GM19395 (cell line): ENCODE results near the gene LRIG1.

ENCODE experiments used
- ATAC-seq: cut with Tn5 transposase; IDR thresholded peaks from one replicate; pipeline ENCODE4 v1.9.1; 2021; ENCODE audit warnings: mild to moderate bottlenecking, moderate library complexity; ENCODE audit not compliant: unreplicated experiment

LRIG1 gene

GRCh38 chr3:66392966-66393332 lies 107.9 kb downstream of the LRIG1 start:
- no peak for ATAC-seq

DNA sequence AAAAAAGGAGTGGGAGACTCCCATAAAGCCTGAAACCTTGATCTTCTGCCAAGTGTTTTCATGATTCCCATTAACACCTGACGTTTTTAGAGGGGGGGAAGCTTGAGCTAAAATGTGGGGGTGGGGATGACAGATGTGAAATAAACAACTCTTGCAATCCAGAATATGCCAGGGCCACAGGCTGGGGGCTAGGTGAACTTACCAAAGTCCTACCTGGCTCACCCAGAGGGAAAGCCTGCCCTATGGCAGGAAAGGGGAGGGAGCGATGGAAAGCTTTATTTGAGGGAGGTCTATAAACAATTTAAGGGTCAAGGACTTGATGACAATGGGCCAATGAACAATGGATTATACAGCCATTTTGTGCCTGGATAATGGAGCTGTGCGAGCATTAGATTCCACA lies 108.3 kb downstream of the LRIG1 start:
- no peak for ATAC-seq

GRCh38 chr3:66390013-66390412 lies 110.8 kb downstream of the LRIG1 start:
- ATAC-seq, result peak; percentile 29

DNA sequence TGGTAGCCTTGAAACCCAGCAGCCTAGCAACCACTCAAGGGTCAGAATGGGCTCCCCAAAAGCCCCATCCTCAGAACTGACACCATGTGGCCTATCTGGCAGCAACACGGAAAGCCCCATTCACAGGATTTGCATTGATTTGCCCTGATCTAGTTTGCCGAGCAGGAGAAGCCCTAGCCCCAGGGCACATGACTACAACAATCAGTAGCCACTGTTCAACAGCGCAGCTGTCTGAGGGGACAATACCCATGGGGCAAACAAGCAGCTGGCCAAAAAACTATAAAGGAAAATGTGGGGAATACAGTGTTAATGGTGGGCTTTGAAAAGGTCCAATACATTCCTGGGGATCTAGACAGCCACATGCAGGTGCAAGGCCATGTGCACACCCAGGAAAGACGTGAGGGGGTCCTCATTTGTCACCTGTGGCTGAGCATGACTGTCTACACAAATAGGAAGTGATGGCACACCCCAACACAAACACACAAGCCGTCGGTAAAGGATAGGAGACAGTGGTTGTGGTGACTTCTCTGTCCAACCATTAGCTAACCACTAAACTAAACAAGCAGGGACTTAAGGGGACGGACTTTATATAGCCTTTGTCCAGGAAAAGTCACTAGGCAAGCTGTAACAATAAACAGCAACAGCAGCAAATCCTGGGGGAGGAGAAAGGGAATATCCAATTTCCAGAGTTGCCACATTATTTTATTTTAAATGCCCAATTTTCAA lies 113.7 kb downstream of the LRIG1 start:
- ATAC-seq, result peak; percentile 45

GRCh38 chr3:66386011-66386924 lies 114.6 kb downstream of the LRIG1 start:
- peak; percentile 88 for ATAC-seq

GRCh38 chr3:66385066-66385465 lies 115.8 kb downstream of the LRIG1 start:
- ATAC-seq, result no peak

- no peak for ATAC-seq
These were observed 116.7 kb downstream of the LRIG1 start for GRCh38 chr3:66383998-66384745.

DNA sequence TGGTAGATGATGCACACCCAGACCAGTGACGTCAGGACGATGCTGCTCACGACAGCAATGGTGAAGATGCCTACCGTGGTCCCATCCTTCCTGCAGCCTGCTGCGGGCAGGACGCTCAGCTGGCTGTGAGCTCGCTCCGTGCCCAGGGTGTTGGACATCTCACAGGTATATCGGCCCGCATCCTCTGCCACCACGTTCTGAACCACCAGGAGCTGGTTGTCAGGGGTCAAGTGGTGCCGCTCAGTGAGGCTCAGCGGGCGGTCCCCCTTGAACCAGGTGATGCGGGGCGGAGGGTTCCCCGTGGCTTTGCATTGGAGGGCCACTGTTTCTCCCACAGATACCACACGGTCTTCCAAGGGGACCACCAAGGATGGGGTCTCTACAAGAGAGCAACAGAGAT lies 117.8 kb downstream of the LRIG1 start:
- no peak for ATAC-seq

GRCh38 chr3:66382142-66382541 lies 118.7 kb downstream of the LRIG1 start:
- no peak for ATAC-seq

GRCh38 chr3:66381626-66382025 lies 119.2 kb downstream of the LRIG1 start:
- ATAC-seq, result no peak

GRCh38 chr3:66380200-66380932 lies 120.5 kb downstream of the LRIG1 start:
- ATAC-seq, result no peak

DNA sequence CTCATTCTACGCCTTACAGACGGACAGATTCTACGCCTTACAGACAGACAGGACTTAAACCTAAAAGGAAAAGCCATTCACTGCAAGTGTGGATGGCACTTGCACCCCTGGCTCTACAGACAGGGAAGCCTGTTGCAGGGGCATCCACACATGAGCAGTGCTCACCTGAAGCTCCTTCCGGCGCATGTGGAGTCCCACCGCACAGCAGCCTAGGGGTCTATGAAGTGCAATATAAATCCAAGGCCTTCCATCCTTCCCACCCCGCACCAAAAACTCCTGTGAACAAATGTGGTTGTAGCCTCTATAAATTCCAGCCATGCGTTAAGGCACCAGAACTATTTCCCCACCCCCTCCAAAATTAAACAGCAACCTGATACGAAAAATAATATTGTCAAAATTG lies 121.3 kb downstream of the LRIG1 start:
- no peak for ATAC-seq

GRCh38 chr3:66378256-66378655 lies 122.6 kb downstream of the LRIG1 start:
- no peak for ATAC-seq

GRCh38 chr3:66377800-66378199 lies 123.0 kb downstream of the LRIG1 start:
- ATAC-seq, result no peak

DNA sequence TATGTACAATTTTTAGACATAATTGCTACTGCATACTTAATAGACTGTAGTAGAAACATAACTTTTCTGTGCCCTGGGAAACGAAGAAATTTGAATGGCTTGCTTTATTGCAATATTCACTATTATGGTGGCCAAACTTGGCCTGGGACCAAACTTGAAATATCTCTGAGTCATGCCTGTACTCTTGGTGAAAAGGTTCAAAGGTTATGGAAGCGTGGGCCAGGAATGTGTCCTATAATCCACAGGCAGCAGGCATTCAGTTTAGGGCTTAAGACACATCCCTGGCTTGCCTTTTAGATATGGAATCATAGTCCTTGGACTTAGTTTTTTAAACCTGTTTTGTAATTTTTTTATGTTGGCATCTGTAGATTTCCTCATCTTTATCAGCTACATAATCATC lies 124.3 kb downstream of the LRIG1 start:
- ATAC-seq, result no peak

DNA sequence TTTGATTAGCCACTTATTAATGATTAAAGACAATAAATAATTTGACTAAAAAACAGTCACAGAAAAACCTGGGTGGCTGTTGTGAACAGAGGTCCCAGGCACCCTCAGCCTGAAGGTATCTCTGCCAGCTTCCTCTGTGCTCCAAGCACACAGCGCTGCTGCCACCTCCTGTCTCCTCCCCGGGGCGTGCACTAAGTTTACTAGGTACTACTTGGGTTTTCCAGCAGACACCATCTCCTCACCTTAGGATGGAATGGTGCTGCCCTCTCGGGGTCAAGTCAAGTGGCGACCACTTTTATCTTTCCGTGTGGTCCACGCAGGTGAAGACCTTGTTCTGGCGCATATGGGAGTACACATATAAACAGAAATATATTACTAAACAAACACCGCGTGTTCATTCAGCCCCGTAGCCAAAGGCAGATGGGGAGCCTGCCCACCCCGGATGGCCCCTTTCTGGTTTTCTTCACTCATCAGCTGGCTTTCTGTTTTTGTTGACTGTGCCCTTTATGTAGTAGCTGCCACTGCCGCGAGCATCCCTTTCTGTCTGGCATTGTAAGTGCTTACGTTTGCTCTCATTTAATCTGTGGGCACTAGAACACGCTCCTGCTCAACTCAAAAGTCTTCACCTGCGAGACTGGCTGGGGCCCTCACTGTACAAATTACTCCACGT lies 128.0 kb downstream of the LRIG1 start:
- no peak for ATAC-seq

DNA sequence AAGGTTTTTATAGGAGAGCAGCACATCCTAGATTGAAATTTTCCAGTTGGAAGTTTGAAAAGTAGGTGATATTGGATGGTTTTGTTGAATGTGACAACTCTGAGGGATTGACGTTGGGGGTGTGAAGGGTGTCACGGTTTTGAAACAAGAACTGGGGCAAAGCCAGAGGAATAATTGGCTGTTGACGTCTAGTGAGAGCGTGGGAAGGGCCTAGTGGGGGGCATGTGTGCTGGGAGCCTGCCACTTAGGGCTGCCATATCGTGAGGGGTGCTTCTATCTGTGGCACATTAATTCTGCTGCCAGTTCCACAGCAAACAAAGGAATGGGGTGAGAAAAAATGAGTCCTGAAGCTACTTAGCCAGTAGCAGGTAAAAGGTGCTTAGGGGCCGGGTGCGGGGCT lies 129.4 kb downstream of the LRIG1 start:
- no peak for ATAC-seq

DNA sequence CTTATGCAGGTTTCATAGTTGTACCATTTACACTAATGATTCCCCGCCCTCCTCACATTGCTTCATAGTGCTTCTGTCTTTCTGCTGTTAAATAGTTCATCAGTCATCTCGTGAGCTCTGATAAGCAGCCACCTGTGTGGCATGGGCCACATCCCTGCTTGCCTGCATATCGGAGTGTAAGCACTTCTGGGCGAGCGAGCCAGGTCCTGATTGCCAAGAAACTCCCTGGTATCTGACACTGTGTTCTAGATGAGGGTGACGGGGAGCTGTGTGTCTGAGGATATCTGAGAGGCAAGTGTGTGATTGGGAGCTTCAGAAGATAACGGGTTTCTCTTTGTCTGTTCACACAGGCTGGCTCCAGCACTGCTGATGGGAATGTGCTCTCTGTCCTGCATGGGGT lies 130.6 kb downstream of the LRIG1 start:
- ATAC-seq, result no peak

DNA sequence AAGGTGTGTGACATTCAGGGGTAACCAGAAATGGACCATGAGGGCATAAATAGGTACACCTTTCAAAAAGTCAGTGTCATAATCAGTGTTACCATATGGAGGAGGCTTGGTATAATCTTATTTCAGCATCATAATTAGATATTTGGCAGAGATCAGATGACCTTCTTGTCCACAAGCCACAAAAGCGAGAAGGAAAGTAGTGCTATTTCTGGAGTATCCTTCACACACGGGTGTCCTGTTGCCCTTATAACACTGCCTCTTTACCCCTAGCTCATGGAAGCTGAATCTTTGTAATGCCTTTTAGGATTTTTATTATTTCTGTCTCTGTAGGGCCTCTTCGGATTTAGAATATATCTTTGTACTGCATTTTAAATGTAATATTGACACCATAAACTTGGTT lies 132.8 kb downstream of the LRIG1 start:
- ATAC-seq, result no peak

DNA sequence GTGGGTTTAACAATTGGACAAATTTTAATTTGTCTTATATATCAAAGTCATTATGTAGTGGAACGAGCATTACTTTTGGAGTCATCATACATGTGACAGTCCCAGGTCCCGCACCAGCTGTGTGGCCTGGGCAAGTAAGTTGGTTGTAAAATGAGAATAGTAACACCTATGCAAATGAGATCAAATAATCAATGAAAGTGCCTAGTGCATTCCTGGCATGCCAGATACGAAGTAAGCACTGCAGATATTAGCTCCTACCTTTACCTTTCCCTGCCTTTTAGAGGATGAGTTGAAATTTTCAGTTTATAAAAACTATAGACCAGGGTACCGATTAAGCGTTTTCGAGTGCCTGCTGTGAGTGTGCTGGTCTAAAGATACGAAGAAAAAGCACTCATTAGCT lies 134.1 kb downstream of the LRIG1 start:
- no peak for ATAC-seq
